DND-41 (cell line): ENCODE results near the gene SLC52A3.

Experiments
- EZH2 ChIP-seq: IDR thresholded peaks from 3 replicates; pipeline ENCODE4 v1.6.1; 2012; ENCODE audit warnings: borderline replicate concordance, low read depth, mild to moderate bottlenecking, moderate library complexity, low read length, inconsistent platforms; ENCODE audit not compliant: severe bottlenecking
- TF ChIP-seq, protein P1 (sequence below): IDR thresholded peaks from 2 replicates; pipeline ENCODE4 v1.5.1; 2012; ENCODE audit warnings: borderline replicate concordance, low read length, moderate library complexity, mild to moderate bottlenecking; ENCODE audit not compliant: poor library complexity, severe bottlenecking; ENCODE audit errors: extremely low read depth

DNA sequence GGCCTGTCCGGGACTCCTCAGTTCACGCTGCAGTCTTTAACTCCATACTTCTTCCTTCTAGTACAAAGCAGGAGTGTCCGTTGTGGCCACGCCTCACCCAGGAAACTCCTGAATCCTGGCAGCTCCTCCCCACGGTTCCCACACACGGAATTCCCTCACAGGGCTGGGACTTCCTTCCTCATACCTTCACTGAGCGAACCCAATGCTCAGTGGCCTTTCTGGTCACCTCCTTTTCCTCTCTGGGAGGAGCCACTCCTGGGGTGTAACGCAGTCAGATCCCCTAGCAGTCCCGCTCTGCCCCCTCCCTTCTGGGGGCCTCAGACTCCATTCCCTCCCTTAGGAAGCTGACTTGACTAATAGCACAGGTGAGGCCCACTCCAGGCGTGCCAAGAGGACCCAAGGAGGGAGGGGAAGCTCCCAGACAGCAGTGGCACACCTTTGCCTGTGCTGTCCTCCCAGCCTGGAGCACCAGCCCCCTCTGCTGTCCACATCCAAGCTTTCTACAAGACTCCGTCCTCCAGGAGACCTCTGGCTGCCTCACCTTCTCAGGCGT lies at the start of gene SLC52A3:
- TF ChIP-seq, protein P1, sequence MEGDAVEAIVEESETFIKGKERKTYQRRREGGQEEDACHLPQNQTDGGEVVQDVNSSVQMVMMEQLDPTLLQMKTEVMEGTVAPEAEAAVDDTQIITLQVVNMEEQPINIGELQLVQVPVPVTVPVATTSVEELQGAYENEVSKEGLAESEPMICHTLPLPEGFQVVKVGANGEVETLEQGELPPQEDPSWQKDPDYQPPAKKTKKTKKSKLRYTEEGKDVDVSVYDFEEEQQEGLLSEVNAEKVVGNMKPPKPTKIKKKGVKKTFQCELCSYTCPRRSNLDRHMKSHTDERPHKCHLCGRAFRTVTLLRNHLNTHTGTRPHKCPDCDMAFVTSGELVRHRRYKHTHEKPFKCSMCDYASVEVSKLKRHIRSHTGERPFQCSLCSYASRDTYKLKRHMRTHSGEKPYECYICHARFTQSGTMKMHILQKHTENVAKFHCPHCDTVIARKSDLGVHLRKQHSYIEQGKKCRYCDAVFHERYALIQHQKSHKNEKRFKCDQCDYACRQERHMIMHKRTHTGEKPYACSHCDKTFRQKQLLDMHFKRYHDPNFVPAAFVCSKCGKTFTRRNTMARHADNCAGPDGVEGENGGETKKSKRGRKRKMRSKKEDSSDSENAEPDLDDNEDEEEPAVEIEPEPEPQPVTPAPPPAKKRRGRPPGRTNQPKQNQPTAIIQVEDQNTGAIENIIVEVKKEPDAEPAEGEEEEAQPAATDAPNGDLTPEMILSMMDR = peak; percentile 46
- TF ChIP-seq EZH2 = no peak
